Stimulated activated CD8-positive, alpha-beta memory T cell treated with anti-CD3 and anti-CD28 coated beads, Interleukin-7, amount 100 ng/mL, for 4 hours (primary cell): ENCODE results near the gene FLII.

ENCODE experiments used
- DNase-seq, 2 donors: peaks; one replicate each; pipeline ENCODE4 v3.0.0-alpha.2; 2020; ENCODE audit warnings: low read depth in 2 of 2

FLII gene

DNA sequence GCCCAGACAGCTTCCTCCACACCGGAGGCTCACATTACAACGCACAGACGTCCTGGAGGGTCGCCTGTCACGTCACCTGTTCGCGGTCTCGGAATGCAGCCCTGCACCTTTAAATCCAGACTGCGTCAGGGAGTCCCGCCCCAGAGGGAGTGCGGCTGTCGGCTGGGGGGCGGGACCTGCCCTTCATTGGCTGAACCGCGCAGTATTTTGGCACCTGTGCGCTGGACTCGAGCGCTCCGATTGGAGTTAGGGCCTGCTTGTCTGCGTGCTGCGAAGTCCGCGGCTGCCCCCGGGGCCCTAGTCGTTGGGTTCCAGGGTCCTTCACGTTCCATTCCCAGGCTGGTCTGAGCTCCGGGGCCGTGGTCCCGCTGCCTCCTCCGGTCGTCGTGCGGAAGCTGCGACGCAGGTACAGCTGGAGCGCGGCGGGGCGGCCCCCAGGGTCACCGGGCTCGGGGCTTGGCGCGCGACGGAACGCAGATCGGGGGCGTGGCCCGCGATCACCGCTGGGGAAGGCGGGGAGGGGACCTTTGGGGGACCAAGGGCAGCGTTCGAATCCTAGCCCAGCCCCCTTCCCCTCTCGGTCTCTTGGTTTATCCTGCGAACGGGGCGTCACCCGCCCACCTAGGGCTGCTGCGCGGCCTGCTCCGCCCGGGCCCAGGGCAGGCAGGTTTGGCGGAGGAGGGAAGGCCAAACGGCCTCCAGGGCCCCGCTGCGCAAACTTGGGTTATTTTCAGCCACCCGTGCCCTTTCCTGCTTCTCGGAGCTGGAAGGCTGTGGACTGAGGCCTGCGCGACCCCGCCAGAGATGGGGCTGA is 2.0 kb upstream of the FLII start, which contains the start of gene MIEF2:
MIEF2 (plus strand) TSS at position 331 of the 814 bp plus-strand sequence. CDS start 2,059 bp downstream, outside the sequence.
- DNase-seq = peak; percentile 87 to 91

DNA sequence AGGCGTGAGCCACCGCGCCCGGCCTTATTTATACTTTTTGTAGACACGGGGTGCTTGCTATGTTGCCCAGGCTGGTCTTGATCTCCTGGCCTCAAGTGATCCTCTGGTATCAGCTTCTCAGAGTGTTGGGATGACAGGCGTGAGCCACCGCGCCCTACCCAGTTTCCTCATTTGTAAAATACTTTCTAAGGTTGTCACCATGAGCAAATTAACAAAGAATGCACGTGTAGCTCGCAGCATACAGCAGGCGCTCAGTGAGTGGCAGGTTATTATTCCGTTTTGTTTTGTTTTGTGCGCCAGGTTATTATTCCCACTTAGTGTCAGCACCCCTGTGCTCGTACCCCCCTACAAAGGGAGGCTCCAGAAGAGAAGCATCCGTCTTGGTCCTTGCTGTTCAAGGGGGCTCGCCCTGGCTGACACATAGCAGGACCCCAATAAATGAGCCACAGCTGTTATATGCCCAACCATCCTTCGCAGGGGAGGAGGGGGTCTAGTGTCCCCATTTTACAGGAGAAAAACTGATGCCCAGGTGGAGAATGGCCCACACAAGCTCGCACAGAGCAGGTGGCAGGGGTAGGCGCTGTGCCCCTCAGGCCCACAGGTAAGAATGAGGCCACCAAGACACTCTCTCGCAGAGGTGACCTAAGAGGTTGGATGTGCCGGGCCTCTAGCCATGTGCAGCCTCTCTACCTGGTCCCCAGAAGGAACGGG is 1.2 kb upstream of the FLII start:
- DNase-seq = no peak

DNA sequence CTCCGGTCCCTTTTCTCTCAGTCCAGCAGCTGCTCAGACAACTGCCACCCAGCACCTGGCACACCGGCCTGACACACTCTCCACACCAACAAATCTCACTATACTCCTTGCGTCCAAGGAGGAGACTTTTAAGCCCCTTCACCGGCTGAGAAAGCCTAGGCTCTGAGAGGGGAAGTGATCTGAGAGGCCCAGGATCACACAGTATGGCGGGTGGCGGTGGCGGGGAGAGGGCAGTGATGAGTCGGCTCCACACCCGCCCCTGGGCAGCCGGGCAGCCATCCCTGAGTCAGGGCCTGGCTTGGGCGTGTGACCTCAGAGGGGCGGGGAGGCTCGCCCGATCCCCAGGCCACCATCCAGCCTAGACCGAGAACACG is 569 bp downstream of the FLII start:
- DNase-seq = peak; percentile 10 to 39

DNA sequence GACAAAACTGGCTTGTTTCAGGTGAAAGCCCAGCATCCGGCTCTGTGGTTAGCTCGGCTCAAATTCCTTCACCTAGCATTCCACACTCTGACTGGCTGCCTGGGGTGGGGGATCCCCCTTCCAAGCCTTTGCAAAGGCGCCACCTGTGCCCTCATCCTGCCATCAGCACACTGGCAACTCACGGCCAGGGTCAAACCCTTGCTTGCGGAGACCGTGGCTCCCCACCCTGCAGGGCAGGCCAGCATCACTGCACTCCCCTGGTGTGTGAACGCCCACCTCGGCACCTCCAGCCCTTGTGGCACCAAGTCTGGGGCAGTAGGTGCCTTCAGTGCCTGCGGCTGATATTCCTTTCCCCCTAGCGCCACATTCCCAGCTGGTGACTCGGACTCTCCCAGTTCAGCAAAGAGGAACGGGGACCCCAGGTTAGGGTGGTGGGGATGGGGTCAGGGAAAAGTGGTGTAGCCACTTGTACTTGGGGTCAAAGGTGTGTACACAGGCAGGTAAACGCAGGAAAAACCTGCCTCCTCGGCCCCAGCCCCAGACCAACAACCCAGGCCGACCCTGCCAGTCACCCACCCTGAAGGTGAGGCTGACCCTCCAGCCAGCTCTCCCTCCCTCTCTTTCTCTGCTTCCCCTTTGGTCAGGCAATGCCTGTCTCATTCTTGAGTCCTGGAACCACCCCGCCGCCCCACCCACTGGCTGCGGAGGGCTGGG is 1.1 kb downstream of the FLII start:
- peak in 1 of 2 donors; percentile 11 for DNase-seq

DNA sequence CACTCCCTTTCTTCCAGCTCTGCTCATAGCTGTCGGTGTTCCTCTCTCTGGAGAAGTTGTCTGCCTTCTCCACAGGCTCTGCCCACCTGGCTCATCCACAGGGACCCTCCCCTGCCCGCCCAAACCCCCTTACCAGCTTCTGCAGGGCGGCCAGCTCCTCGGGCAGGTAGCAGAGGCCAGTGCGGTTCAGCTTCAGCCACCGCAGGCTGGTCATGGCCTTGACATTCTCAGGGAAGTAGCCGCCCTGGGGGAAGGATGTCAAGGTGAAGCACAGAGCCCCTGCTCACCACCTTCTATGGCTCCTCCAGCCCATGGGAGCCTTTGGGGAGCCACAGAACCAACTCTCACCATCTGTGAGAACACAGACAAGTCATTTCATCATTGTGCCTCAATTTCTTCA is 1.8 kb downstream of the FLII start:
- no peak for DNase-seq

DNA sequence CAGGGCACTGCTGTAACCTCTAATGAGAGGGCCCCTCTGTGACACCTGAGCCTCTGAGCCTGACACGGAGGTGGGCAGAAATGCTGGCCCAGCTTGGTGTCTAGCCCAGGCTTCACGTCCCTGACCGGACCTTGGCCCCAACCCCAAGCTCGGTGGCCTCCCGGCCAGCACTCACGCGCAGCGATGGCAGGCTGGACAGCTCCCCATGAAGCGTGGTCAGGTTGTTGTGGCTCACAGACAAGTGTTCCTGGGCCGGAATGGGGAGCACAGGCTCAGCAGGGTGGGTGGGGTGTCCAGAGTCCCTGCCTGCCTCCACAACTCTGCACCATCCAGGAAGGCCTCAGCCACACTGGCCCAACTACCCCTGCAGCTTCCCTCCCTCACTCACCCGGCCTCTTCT is 2.2 kb downstream of the FLII start:
- DNase-seq = no peak

DNA sequence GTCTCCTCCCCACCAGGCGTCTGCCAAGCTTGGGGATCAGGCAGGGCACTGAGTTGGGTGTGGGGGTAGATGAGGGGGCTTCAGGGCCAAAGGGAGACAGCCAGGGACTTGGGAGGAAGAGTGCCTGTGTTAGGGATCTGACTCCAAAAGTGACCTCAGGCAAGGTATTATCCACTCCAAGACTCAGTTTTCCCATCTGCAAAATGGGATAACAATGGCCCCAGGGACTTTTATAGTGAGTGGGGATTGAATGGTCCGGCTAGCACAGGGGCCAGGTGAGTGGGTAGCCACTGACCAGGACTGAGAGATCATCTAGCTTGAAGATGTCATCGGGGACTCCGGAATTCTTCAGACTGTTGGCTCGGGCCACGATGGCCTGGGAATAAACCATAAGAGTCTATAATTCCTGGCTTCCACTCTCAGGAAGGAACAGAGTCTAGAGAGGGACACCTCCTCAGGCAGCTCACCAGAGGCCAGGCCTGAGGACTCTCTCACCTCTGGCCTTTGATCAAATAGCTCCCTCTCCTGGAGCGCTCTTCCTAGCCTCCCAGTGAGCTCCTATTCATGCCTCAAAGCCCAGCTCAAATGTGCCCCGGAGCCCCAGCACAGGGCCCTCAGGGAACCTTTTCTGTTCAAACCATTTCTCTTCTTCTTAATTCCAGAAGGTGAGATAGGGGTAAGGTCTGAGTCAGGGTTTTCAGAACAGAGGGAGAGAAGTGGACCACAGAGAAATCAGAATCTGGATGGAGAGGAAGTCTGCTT is 3.5 kb downstream of the FLII start:
- DNase-seq = no peak

DNA sequence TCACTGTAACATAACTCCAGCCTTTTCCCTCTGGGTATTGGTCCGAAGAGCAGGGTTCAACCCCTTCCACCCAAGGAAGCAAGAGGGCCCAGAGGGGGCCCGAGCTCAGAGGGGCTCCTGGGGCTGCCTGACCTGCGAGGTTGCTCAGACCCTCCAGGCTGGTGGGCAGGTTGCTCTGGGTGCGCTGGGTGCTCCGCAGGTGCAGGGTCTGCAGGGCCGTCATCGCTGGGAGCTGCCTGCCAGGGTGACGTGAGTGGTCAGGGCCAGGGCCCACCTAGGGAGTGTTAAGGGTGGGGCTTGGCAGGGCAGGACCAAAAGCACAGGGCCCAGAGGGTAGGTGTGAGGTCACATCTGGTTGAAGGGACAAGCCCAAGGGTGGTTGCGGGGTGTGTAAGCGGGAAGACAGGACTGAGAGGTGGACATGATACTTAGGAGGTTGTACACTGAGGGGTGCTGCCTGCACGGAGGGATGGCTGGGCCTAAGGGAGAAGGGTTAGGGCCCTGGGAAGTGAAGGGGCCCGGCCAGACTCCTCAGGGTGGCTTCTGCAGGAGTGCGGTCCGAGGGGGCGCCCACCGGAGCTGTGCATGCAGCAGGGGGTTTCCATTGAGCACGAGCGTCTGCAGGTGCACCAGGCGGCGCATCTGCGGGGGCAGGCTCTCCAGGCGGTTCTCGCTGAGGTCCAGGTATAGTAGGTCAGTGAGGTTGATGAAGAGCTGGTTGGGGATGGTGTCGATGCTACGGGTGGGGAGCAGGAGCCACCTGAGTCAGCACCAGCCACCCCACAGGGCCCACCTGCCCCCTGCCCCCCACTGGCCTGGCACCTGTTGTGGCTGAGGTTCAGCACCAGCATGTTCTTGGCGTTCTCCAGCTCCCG is 4.4 kb downstream of the FLII start:
- no peak for DNase-seq

DNA sequence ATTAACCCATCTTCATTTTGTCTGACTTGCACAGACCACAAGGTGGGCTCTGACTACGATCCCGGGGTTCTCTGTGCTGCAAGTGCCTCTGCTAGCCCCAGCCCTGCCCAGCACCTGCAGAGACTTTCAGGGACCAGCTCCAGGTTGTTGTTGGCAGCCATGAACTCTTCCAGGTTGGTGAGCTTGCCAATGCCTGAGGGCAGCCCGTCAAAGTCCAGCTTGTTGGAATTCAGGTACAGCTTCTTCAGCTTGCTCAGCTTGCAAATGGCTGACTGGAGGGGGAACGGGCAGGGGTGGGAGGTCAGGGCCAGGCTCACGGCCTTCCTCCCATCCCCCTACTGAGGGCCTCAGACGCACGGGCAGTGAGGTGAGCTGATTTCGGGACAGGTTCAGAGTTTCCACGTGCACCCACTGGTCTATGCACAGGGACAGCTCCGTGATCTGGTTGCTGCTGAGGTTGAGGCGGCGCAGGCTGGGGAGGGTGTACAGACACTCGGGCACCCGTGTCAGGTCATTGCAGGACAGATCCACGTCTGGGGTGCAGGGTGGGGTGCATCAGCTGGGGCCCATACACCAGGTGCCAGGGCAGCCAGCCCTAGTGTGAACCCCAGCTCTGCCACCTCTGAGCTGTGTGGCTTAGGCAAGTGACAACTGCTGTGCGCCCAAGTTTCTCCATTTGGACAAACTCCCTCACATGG is 5.2 kb downstream of the FLII start:
- DNase-seq = no peak

DNA sequence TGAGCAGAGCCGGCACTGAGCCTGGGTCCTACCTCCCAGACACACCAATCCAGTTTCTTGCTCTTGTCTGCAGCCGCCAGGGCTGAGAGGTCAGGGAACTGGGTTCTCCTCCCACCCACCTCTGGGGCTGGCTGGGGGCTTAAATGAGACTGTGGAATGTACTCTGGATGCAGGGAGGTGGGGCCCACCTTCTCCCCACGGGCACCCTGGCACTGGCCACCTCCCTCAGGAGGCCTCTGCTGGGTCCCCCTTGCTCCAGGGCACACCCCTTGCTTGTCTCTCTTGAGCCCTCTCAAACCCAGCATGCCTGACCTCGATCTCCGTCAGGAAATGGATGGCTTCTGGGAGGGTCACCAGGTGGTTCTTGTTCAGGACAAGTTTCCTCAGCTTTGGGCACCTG is 6.4 kb downstream of the FLII start:
- no peak for DNase-seq

DNA sequence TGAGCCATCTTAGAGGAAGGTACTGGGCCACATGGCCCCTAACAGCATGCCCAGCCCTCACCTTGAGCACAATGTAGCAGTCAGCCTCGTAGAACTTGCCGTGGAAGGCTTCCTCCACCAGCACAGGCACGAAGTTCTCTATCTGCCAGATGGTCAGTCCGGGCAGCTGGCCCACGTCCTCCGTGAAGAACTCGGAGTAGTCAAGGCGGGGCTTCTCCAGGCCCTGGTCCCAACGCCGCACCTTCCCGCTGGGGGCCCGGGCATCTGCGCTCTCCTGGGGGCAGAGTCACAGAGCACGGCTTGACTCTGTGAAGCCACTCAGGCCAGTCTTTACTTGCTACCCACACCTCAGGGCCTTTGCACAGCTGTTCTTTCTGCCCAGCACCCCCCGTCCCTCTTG is 7.3 kb downstream of the FLII start:
- no peak for DNase-seq

DNA sequence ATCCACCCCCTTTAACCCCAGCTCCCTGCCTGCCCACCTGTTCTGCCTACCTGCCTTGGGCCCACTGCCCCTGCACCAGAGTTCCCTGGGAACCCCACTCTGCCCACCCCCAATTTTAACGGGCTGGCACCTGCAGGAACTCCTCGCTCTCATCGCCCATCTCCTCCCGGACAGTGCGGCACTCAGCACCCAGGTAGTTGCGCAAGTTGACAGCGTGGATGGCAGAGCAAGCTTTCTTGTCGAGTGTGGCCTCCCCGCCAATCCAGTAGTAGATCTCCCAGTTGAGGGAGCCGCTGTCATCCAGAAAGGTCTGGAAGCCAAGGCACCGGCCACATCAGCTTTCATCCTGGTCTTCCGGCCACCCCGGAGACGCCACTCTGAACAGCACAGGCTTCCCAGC is 7.8 kb downstream of the FLII start:
- DNase-seq = no peak

DNA sequence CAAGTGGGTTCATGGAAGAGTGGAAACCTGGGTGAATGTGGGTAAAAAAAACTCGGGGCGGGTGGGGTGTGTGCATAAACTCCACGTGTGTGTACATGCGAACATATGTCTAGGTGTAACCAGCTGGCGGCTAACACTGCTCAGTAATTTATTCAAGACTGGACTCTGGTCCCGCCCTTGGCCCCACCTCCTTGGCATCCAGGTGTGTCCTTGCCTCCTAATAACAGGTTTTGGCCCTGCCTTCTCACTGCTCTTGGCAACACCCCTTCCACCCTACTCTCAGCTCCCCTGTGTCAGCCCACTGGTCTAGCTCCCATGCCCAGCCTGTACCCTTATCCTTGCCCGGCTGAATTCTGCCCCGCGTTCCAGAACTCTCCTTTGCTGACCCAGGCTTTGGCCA is 8.3 kb downstream of the FLII start:
- DNase-seq = no peak

DNA sequence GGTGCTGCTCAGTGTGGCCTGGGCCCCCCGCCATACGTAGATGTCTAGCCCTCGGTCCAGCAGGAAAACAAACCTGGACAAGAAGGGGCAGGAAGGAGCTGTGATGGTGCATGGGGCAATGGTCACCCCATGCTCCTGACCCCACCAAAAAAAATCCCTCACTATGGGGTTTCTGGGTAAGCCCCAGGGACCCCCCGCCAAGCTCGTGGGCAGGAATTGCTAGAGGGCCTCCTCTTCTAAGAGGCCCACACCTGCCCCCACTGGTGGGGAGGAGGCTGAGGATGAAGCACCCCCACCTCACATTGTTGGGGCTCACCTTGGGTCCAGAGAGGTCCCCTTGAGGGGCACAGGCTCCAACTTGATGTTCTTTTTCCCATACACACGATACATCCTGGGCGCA is 9.7 kb downstream of the FLII start:
- no peak for DNase-seq

DNA sequence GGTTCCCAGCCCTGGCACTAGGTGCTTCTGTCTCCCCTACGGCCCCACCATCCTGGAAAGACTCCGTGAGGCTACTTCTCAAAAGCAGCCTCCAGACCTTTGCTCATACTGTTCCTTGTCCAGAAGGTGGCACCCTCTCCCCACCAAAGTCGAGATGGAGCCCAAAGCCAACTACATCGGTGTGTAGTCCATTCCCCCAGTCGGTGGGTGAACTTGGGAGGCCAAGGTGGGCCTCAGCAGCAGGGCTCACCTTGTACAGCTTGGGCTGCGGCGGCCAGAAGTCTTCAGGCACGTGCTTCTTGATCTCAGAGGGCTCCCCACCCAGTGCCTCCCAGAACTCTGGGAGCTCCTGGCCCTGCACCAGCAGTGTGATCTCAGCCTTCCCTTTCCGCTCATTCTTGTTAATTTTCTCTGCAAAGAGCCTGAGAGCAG is 10.2 kb downstream of the FLII start:
- DNase-seq = peak; percentile 23 to 50

DNA sequence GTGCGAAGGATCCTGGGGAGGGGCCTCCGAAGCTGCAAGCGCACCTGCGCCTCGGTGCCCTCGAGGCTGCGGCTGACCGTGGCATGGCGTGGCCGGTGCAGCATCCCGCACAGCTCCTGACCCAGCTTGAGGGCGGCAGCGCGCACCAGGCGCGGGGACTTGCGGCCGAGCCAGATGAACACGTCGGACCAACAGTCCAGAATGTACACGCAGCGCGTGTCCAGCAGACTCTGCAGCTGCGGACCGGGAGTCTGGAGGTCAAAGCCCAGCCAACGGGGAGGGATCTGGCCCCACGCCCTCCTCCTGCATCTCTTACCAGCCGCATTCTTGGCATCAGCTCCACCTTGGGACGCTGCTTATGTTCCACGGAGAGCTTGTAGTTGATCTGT is 10.9 kb downstream of the FLII start:
- DNase-seq = no peak

DNA sequence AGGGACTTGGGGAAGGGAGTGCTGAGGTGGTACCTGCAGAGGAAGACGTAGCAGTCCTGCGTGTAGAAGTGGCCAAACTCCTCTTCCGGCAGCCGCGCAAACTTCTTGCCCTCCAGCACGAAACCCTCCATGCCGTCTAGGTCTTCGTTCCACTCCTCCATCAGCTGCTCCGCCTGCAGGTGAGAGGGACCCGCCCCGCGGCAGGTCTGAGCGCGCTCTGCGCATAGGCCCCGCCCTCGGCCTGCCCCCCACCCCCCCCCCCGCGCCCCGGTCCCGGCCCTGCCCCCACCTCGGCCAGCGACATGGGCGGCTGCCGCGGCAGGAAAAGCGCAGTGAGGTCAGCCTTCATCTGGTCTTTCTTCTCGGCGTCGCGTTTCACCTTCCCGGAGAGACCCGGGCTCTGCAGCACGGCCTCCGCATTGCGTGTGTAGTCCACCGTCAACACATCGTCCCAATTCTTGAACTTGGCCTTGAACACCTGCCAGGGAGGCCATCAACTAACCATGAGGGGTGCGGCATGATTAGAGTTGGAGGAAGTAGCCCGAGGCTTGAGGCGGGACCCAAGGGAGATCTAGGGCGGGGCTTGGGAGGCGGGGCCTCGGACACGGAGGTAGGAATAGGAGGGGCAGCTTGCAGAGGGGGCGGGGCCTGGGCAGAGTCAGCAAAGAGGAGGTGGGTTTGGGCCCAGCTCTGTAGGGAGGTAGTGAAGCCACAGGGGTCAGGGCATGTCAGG is 11.5 kb downstream of the FLII start:
- DNase-seq = no peak

DNA sequence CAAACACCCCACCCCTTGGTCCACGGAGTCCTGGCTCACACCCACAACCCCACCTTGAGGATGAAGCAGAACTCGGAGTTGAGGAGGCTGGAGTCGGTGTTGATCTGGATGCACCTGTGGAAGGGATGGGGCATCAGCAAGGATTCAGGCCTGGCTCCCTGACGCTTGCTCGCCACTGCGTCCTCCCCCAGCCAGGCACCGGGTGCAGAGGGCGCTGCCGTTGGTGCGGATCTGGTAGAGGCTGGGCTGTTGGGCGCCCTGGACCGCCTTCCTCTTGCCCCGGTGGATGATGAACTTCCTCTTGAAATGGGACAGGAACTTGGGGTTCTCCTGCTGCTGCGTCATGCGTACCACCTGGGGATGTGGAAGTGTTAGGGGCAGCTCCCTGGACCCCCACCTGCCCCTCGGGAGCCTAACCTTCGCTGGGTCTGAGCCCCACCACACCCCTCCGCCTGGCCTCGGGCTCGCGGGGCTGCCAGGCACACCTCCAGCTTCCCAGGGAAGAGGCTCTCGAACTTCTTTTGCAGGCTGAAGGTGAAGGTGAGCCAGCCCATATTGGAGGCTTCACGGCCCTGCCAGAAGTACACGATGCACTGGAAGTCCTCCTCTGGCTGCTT is 12.3 kb downstream of the FLII start:
- no peak for DNase-seq
